Endothelial cell of umbilical vein (primary cell): Measurements from ENCODE around the gene R3HDM1. TPM values are rescaled to one million over a fixed set of nuclear protein-coding genes. Genes with fewer than 3 reads are reported as not detected.

Source experiments
- BruUV-seq: library from RNA; stranded (reverse); fragments of 400-500 nt; replicated peaks from 2 replicates; lab custom pipeline; 2021; lab: Mats Ljungman, UMichigan
- CTCF ChIA-PET: fragments of 300-600, 350-600 bp; sonication (Branson Sonifier 250); formaldehyde crosslinking; loops from one replicate; lab custom pipeline; 2021; ENCODE audit warnings: antibody characterized with exemption, inconsistent platforms; lab: Charles Lee
- POLR2A ChIA-PET: fragments of 300-600, 350-600 bp; sonication (Branson Sonifier 250); formaldehyde crosslinking; loops from one replicate; lab custom pipeline; 2021; ENCODE audit warnings: antibody characterized with exemption, inconsistent platforms; lab: Charles Lee
- DNase-seq: peaks from one replicate; pipeline ENCODE4 v3.0.0-alpha.2; 2011; ENCODE audit warnings: low read depth, low spot score
- FAIRE-seq: peaks from 2 replicates; lab custom pipeline; 2011; peaks lifted over from hg19 to GRCh38; lab: Jason Lieb, UNC
- H2AFZ ChIP-seq: 2 replicates; pipeline ENCODE4 v1.6.0; 2012; ENCODE audit warnings: low read depth, low read length, control low read depth, inconsistent platforms
- H3K27ac ChIP-seq: 2 replicates; pipeline ENCODE4 v1.5.1; 2011; ENCODE audit warnings: low read depth, mild to moderate bottlenecking, control low read depth, low read length, moderate library complexity; ENCODE audit not compliant: insufficient read depth
- H3K27me3 ChIP-seq, 2 experiments: 2 replicates each; pipeline versions ENCODE4 v1.6.0 to v1.6.1; 2011; ENCODE audit warnings: low read length in 2 of 2, mixed read lengths in 1 of 2; ENCODE audit not compliant: control insufficient read depth in 2 of 2, insufficient read depth in 2 of 2
- H3K36me3 ChIP-seq, 2 experiments: 2 replicates in 1 of 2; 3 replicates in 1 of 2; pipeline ENCODE4 v1.5.1; 2011; ENCODE audit warnings: low read length in 2 of 2, mild to moderate bottlenecking in 1 of 2, moderate library complexity in 1 of 2; ENCODE audit not compliant: control insufficient read depth in 2 of 2, insufficient read depth in 2 of 2; ENCODE audit errors: extremely low read depth in 1 of 2
- H3K4me1 ChIP-seq: 3 replicates; pipeline ENCODE4 v1.5.1; 2011; ENCODE audit warnings: mild to moderate bottlenecking, low read length; ENCODE audit not compliant: control insufficient read depth, insufficient read depth; ENCODE audit errors: extremely low read depth
- H3K4me2 ChIP-seq: 2 replicates; pipeline ENCODE4 v1.6.1; 2011; ENCODE audit warnings: low read length, control low read depth, mixed read lengths; ENCODE audit not compliant: insufficient read depth
- H3K4me3 ChIP-seq, 3 experiments: fragments of 200-600 bp in 1 of 3; sonication (generic), shearing (Covaris generic) in 1 of 3; replicated peaks in 1 of 3; 2 replicates each; pipeline ENCODE4 v1.5.1; 2011 to 2016; ENCODE audit warnings: control low read depth in 3 of 3, low read length in 3 of 3, mild to moderate bottlenecking in 2 of 3, inconsistent platforms in 1 of 3, low read depth in 1 of 3, moderate library complexity in 1 of 3; ENCODE audit not compliant: insufficient read depth in 1 of 3
- H3K79me2 ChIP-seq: 2 replicates; pipeline ENCODE4 v1.6.0; 2012; ENCODE audit warnings: low read length, inconsistent platforms; ENCODE audit not compliant: control insufficient read depth, insufficient read depth
- H3K9ac ChIP-seq: replicated peaks from 2 replicates; pipeline ENCODE3; 2011; ENCODE audit warnings: low read length, control low read depth; ENCODE audit not compliant: insufficient read depth; ENCODE audit errors: extremely low read depth
- H3K9me1 ChIP-seq: replicated peaks from 3 replicates; pipeline ENCODE4 v1.6.0; 2011; ENCODE audit warnings: mild to moderate bottlenecking, low read length; ENCODE audit not compliant: control insufficient read depth, insufficient read depth; ENCODE audit errors: extremely low read depth
- H3K9me3 ChIP-seq: replicated peaks from 2 replicates; pipeline ENCODE4 v1.5.1; 2012; ENCODE audit warnings: low read length, inconsistent platforms; ENCODE audit not compliant: control insufficient read depth, insufficient read depth
- H4K20me1 ChIP-seq: replicated peaks from 2 replicates; pipeline ENCODE3; 2011; ENCODE audit warnings: mild to moderate bottlenecking, low read length; ENCODE audit not compliant: control insufficient read depth, insufficient read depth; ENCODE audit errors: extremely low read depth
- CTCF ChIP-seq, 2 donors: IDR thresholded peaks; 1 replicate in 1 of 2; 2 replicates in 1 of 2; pipeline ENCODE4 v1.5.1; 2011; ENCODE audit warnings: low read length in 2 of 2, mild to moderate bottlenecking in 2 of 2, moderate library complexity in 2 of 2, control low read depth in 1 of 2, inconsistent platforms in 1 of 2, low read depth in 1 of 2; ENCODE audit not compliant: insufficient read depth in 1 of 2; ENCODE audit errors: extremely low read depth in 1 of 2
- EZH2 ChIP-seq: IDR thresholded peaks from 2 replicates; pipeline ENCODE4 v1.6.1; 2012; ENCODE audit warnings: borderline replicate concordance, low read depth, mild to moderate bottlenecking, moderate library complexity, low read length, inconsistent platforms; ENCODE audit not compliant: severe bottlenecking
- FOS ChIP-seq: IDR thresholded peaks from 2 replicates; pipeline ENCODE4 v1.6.1; 2011; ENCODE audit warnings: mild to moderate bottlenecking, low read length, moderate library complexity, borderline replicate concordance; ENCODE audit not compliant: insufficient read depth
- GATA2 ChIP-seq: IDR thresholded peaks from 2 replicates; pipeline ENCODE4 v1.7.0; 2011; ENCODE audit warnings: low read depth, mild to moderate bottlenecking, moderate library complexity, mixed read lengths, low read length; ENCODE audit not compliant: insufficient read length, insufficient read depth
- JUN ChIP-seq: IDR thresholded peaks from 2 replicates; pipeline ENCODE4 v1.6.1; 2011; ENCODE audit warnings: borderline replicate concordance, low read depth; ENCODE audit not compliant: insufficient read length, insufficient read depth
- MYC ChIP-seq: IDR thresholded peaks from one replicate; pipeline ENCODE4 v1.6.1; 2011; ENCODE audit warnings: mild to moderate bottlenecking, low read depth, low read length
- POLR2A ChIP-seq: IDR thresholded peaks from 2 replicates; pipeline ENCODE4 v1.6.1; 2012; ENCODE audit warnings: low read depth, mild to moderate bottlenecking, control low read depth, low read length
- POLR2AphosphoS5 ChIP-seq: IDR thresholded peaks from 2 replicates; pipeline ENCODE4 v1.6.1; 2012; ENCODE audit warnings: low read depth, mild to moderate bottlenecking, control low read depth, low read length, moderate library complexity; ENCODE audit not compliant: insufficient read depth
- dilution Hi-C: fragments of 300-500 bp; cut with MboI; formaldehyde crosslinking; loops from one replicate; pipeline ENCODE4 v1.15.0; 2019; ENCODE audit warnings: low sequenced_read_pairs; ENCODE audit not compliant: extremely low pct_ligation_motif_present
- intact Hi-C: fragments of 100-400 bp; cut with micrococcal nuclease; formaldehyde crosslinking; loops from one replicate; pipeline ENCODE4 v1.10.0; 2022
- polyA plus RNA-seq, 4 experiments: library from polyadenylated mRNA; depleted of rRNA in 3 of 4; stranded (reverse) in 3 of 4; unstranded in 1 of 4; fragments of >200 nt; gene quantifications; 2 replicates each; pipeline versions ENCODE4 v1.2.1 to v1.2.3, GENCODE V29; 2011 to 2012; ENCODE audit warnings: missing spikeins in 1 of 4
- total RNA-seq: library from RNA; stranded (reverse); gene quantifications from 2 replicates; pipeline ENCODE4 v1.2.3, GENCODE V29; 2021
- TF ChIP-seq, protein P1 (sequence below): IDR thresholded peaks from 2 replicates; pipeline ENCODE4 v1.6.1; 2011; ENCODE audit not compliant: insufficient read depth, insufficient read length

Gene R3HDM1
- total and polyA plus RNA-seq, 2 donors (not counting 3 experiments of a cell fraction or from before 2014, with no cell fraction given) = 36.6 to 61.8 TPM

DNA sequence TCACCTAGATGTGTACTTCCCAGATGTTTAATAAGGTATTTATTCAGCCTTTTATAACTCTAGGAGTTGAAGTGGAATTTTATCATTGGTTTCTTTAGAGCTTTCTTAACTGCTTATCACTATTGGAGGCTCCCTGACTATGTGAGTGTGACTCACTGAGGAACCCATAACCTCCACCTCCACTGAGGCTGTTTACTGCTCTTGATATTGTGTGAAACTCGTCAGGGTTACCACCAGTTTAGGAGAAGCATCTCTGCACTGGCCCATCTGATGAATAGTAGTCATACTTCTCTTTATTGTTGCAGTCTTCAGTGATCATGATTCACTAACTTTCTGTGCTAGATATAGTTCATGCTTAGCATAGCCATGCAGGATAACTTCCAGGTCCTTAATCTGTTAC lies 130.8 kb downstream of the R3HDM1 start:
- dilution Hi-C loops = no loop called here
- Histone ChIP-seq H3K36me3 (peaks cover 0 to 2% of the 10 kb centered on the region in 2 experiments), H3K4me1 (peaks cover 7% of the 10 kb centered on the region), H3K4me3 (no peak overlapping the region), H4K20me1 (no peaks in the 10 kb centered on the region), H2AFZ (no peak overlapping the region), H3K9me3 (no peaks in the 10 kb centered on the region), H3K4me2 (no peak overlapping the region), H3K9ac (no peak overlapping the region), H3K27ac (no peak overlapping the region), H3K27me3 (no peaks in the 10 kb centered on the region), H3K9me1 (no peaks in the 10 kb centered on the region), H3K79me2 (no peaks in the 10 kb centered on the region)
- no peak for DNase-seq
- CTCF ChIA-PET = interaction anchor here (1.4 kb wide), 1 partner anchor 42 kb away, joined by 3 read pairs; no protein-coding TSS in a partner anchor
- no TSS peak for BruUV-seq
- FAIRE-seq = no peak
- POLR2A ChIA-PET = no interaction called here
- TF ChIP-seq FOS (no peak), CTCF (IDR thresholded peaks at IDR 0.05; ENCODE audit: extremely low read depth in 1 of 2, insufficient read depth in 1 of 2, low read depth in 1 of 2, low read length in 2 of 2) (no peak), GATA2 (no peak), POLR2AphosphoS5 (no peak), EZH2 (no peak), MYC (no peak), POLR2A (no peak), JUN (no peak)
- TF ChIP-seq, protein P1, sequence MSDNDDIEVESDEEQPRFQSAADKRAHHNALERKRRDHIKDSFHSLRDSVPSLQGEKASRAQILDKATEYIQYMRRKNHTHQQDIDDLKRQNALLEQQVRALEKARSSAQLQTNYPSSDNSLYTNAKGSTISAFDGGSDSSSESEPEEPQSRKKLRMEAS = no peak
- intact Hi-C loops = no loop called here
